ENCODE results near the gene OR10D3. TPM values are rescaled to one million over a fixed set of nuclear protein-coding genes. Genes with fewer than 3 reads are reported as not detected.

OR10D3 gene
- total RNA-seq, 1 donor from 2014 or later, result not detected

GRCh38 chr11:124170801-124171586 lies 12.2 kb upstream of the OR10D3 start:
- peaks cover 3% of the 10 kb centered on the region for H3K4me1 Mint-ChIP-seq
- no peak for TF ChIP-seq CTCF (IDR thresholded peaks at IDR 0.05; ENCODE audit: unreplicated experiment)
- H3K27me3 Mint-ChIP-seq (ENCODE audit: low read depth), result no peaks in the 10 kb centered on the region
- no peak overlapping the region for H3K27ac Mint-ChIP-seq
- no peaks in the 10 kb centered on the region for H3K9me3 Mint-ChIP-seq
- no peaks in the 10 kb centered on the region for H3K36me3 Mint-ChIP-seq
- no peak for DNase-seq (ENCODE audit: low spot score in 2 of 2, unreplicated experiment in 2 of 2)
- H3K4me3 Mint-ChIP-seq, result no peak overlapping the region

GRCh38 chr11:124172101-124172500 lies 11.0 kb upstream of the OR10D3 start:
- Mint-ChIP-seq H3K27ac (no peak overlapping the region), H3K36me3 (no peaks in the 10 kb centered on the region), H3K9me3 (no peaks in the 10 kb centered on the region), H3K27me3 (ENCODE audit: low read depth) (no peaks in the 10 kb centered on the region), H3K4me3 (no peak overlapping the region), H3K4me1 (peaks cover 3% of the 10 kb centered on the region)
- no peak for DNase-seq (ENCODE audit: low spot score in 2 of 2, unreplicated experiment in 2 of 2)
- TF ChIP-seq CTCF (IDR thresholded peaks at IDR 0.05; ENCODE audit: unreplicated experiment), result no peak

GRCh38 chr11:124172599-124172998 lies 10.5 kb upstream of the OR10D3 start:
- TF ChIP-seq CTCF (IDR thresholded peaks at IDR 0.05; ENCODE audit: unreplicated experiment), result no peak
- H3K27me3 Mint-ChIP-seq (ENCODE audit: low read depth), result no peaks in the 10 kb centered on the region
- H3K4me1 Mint-ChIP-seq, result peaks cover 3% of the 10 kb centered on the region
- H3K36me3 Mint-ChIP-seq, result no peaks in the 10 kb centered on the region
- H3K4me3 Mint-ChIP-seq, result no peak overlapping the region
- no peak for DNase-seq (ENCODE audit: low spot score in 2 of 2, unreplicated experiment in 2 of 2)
- no peaks in the 10 kb centered on the region for H3K9me3 Mint-ChIP-seq
- H3K27ac Mint-ChIP-seq, result no peak overlapping the region

DNA sequence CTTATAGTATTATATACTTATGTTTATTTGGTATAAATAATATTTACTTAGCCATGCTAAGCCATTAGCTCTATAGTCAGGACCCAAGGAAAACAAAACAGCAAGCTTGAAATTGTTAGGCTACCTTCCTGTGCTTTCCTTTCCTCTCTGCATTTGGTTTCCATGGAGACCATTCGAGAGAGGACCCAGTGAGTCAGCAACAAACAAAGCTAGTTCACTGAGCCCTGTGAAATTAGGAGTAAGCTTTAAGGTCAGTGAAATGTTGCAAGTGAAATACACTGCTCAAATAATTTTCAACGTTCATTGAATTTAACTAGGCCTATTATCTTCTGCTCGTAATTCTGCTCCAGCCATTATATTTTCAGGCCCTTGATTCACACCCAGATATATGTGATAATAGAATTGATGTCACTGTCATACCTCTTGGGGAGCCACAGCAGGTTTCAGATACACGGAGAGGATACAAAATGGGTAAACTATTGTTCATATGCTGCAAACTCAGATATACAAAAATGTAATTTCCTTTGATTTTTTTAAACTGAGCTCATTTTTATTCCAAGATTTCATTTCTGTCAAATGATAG lies 9.1 kb upstream of the OR10D3 start:
- H3K27ac Mint-ChIP-seq, result no peak overlapping the region

GRCh38 chr11:124176925-124177715 lies 6.0 kb upstream of the OR10D3 start:
- no peak for TF ChIP-seq CTCF (IDR thresholded peaks at IDR 0.05; ENCODE audit: unreplicated experiment)
- Mint-ChIP-seq H3K4me3 (no peak overlapping the region), H3K27ac (no peak overlapping the region), H3K4me1 (peaks cover 3% of the 10 kb centered on the region), H3K9me3 (no peaks in the 10 kb centered on the region), H3K36me3 (no peaks in the 10 kb centered on the region), H3K27me3 (ENCODE audit: low read depth) (peaks cover 4% of the 10 kb centered on the region)
- DNase-seq (ENCODE audit: low spot score in 2 of 2, unreplicated experiment in 2 of 2), result no peak

More for the DNA sequence above, 9.1 kb upstream of the OR10D3 start:
- no peaks in the 10 kb centered on the region for H3K27me3 Mint-ChIP-seq (ENCODE audit: low read depth)
- TF ChIP-seq CTCF (IDR thresholded peaks at IDR 0.05; ENCODE audit: unreplicated experiment), result no peak
- no peak for DNase-seq (ENCODE audit: low spot score in 2 of 2, unreplicated experiment in 2 of 2)
- peaks cover 3% of the 10 kb centered on the region for H3K4me1 Mint-ChIP-seq
- no peak overlapping the region for H3K4me3 Mint-ChIP-seq
- H3K9me3 Mint-ChIP-seq, result no peaks in the 10 kb centered on the region
- no peaks in the 10 kb centered on the region for H3K36me3 Mint-ChIP-seq

Measured in mesothelial cell of epicardium (in vitro differentiated cells).